ENCODE data around the gene ESAM. TPM values are rescaled to one million over a fixed set of nuclear protein-coding genes. Genes with fewer than 3 reads are reported as not detected.
A peak's percentile ranks its signal among the peaks of the same experiment; 100 is the strongest.

Gene ESAM
- polyA plus RNA-seq, 3 donors = 0.18 to 0.74 (median 0.49) TPM

GRCh38 chr11:124751391-124751740 is 10.7 kb downstream of the ESAM start:
- Histone ChIP-seq H3K36me3 (replicated peaks in 1 of 2; ENCODE audit: control insufficient read depth in 1 of 2, insufficient read depth in 2 of 2, low read length in 2 of 2) (no peaks in the 10 kb centered on the region), H3K4me3 (replicated peaks in 1 of 3; ENCODE audit: low read depth in 2 of 3, low read length in 3 of 3) (no peak overlapping the region), H3K79me2 (ENCODE audit: insufficient read depth, low read length) (no peaks in the 10 kb centered on the region), H3K27me3 (ENCODE audit: control insufficient read depth in 2 of 2, insufficient read depth in 2 of 2, low read length in 2 of 2) (no peaks in the 10 kb centered on the region), H3K9me3 (replicated peaks in 1 of 2; ENCODE audit: control insufficient read depth in 1 of 2, insufficient read depth in 1 of 2, low read length in 2 of 2) (no peaks in the 10 kb centered on the region), H2AFZ (ENCODE audit: insufficient read depth, low read depth, low read length, poor library complexity, severe bottlenecking) (no peak overlapping the region), H4K20me1 (ENCODE audit: insufficient read depth, low read length) (peaks cover 10% of the 10 kb centered on the region), H3K27ac (ENCODE audit: low read depth in 1 of 2, low read length in 2 of 2) (no peak overlapping the region), H3K4me1 (ENCODE audit: control insufficient read depth in 1 of 2, insufficient read depth in 2 of 2, low read length in 2 of 2) (peaks cover 56 to 67% of the 10 kb centered on the region in 2 donors), H3K9ac (ENCODE audit: insufficient read depth, low read length, poor library complexity, severe bottlenecking) (no peak overlapping the region), H3K4me2 (replicated peaks; ENCODE audit: extremely low read depth, low read length, poor library complexity, severe bottlenecking) (no peak overlapping the region)
- no peak for DNase-seq
- Mint-ChIP-seq H3K4me1 (peaks cover 55% of the 10 kb centered on the region), H3K27ac (no peak overlapping the region), H3K36me3 (no peaks in the 10 kb centered on the region), H3K9me3 (peaks cover 0 to 2% (median 0%) of the 10 kb centered on the region in 7 donors), H3K27me3 (ENCODE audit: low read depth in 3 of 3) (peaks cover 11 to 21% (median 11%) of the 10 kb centered on the region in 3 donors), H3K4me3 (no peak overlapping the region)
- WGBS (ENCODE audit: insufficient coverage) = 88% methylated on average over 9 of the region's 11 CpGs
- TF ChIP-seq CTCF (IDR thresholded peaks at IDR 0.05) = no peak
- intact Hi-C loops (cut with micrococcal nuclease) = no loop called here

GRCh38 chr11:124749912-124750311 is 12.2 kb downstream of the ESAM start:
- no peaks in the 10 kb centered on the region for H3K9me3 ChIP-seq (replicated peaks in 1 of 2; ENCODE audit: control insufficient read depth in 1 of 2, insufficient read depth in 1 of 2, low read length in 2 of 2)
- Mint-ChIP-seq H3K4me3 (peak overlapping the region; percentile 27 to 55), H3K4me1 (peaks cover 63% of the 10 kb centered on the region), H3K9me3 (peaks cover 0 to 3% (median 0%) of the 10 kb centered on the region in 7 donors), H3K36me3 (peaks cover 5% of the 10 kb centered on the region in 2 donors), H3K27ac (peak overlapping the region in 4 of 7 donors; percentile 12 to 63 (median 43)), H3K27me3 (ENCODE audit: low read depth in 3 of 3) (peaks cover 10 to 15% (median 14%) of the 10 kb centered on the region in 3 donors)
- DNase-seq = no peak
- peaks cover 2 to 3% of the 10 kb centered on the region in 2 donors for H3K36me3 ChIP-seq (replicated peaks in 1 of 2; ENCODE audit: control insufficient read depth in 1 of 2, insufficient read depth in 2 of 2, low read length in 2 of 2)
- no CpG with 5 or more reads among the region's 1 CpG for WGBS (ENCODE audit: insufficient coverage)
- no peak for TF ChIP-seq CTCF (IDR thresholded peaks at IDR 0.05)
- H3K4me3 ChIP-seq (replicated peaks in 1 of 3; ENCODE audit: low read depth in 2 of 3, low read length in 3 of 3) = no peak overlapping the region
- intact Hi-C loops (cut with micrococcal nuclease) = no loop called here
- H3K79me2 ChIP-seq (ENCODE audit: insufficient read depth, low read length) = peaks cover 4% of the 10 kb centered on the region
- no peak overlapping the region for H3K27ac ChIP-seq (ENCODE audit: low read depth in 1 of 2, low read length in 2 of 2)
- H4K20me1 ChIP-seq (ENCODE audit: insufficient read depth, low read length) = peaks cover 15% of the 10 kb centered on the region
- no peak overlapping the region for H3K9ac ChIP-seq (ENCODE audit: insufficient read depth, low read length, poor library complexity, severe bottlenecking)
- peaks cover 65 to 80% of the 10 kb centered on the region in 2 donors for H3K4me1 ChIP-seq (ENCODE audit: control insufficient read depth in 1 of 2, insufficient read depth in 2 of 2, low read length in 2 of 2)
- no peak overlapping the region for H2AFZ ChIP-seq (ENCODE audit: insufficient read depth, low read depth, low read length, poor library complexity, severe bottlenecking)
- H3K27me3 ChIP-seq (ENCODE audit: control insufficient read depth in 2 of 2, insufficient read depth in 2 of 2, low read length in 2 of 2) = no peaks in the 10 kb centered on the region
- no peak overlapping the region for H3K4me2 ChIP-seq (replicated peaks; ENCODE audit: extremely low read depth, low read length, poor library complexity, severe bottlenecking)

All from CD14-positive monocyte (primary cell).